Measurements from ENCODE around the gene RASA3.

RASA3 gene

DNA sequence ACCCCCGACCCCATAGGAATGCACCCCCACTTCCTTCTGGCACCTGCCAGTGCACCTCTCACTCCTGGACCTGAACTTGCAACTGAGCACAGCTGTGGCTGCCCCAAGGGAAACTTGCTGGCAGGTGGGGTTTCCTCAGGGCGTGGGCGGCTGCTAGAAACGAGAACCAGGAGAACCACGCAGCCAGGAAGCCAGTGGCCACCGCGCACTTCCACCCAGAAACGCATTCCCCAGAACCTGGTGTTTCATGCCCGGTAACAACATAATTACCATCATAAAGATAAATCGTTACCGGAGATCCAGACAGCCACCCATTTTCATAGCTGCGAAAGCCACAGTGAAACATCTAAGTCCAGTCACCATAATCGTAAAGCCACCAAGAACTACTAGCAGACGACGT is 83.4 kb downstream of the RASA3 start:
- DNase-seq: no peak

DNA sequence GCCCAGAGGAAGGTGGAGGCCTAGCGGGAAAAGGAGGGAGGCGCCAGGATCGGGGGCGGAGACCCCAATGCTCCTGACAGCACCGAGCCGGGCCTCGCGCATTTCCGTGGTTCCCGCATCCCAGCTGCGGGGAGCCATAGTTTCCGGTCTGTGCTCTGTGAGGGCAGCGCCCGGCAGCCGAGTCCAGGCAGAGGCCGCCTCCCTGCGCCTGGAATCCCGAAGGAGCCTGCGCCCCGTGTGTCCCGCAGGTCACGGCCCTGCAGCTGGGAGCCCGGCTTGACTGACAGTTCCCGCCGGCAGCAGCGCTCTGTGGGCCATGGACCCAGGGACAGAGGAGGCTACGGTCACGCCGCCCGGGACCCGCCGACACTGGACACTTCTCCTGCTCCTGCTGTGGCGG is 84.0 kb downstream of the RASA3 start:
- DNase-seq: no peak

DNA sequence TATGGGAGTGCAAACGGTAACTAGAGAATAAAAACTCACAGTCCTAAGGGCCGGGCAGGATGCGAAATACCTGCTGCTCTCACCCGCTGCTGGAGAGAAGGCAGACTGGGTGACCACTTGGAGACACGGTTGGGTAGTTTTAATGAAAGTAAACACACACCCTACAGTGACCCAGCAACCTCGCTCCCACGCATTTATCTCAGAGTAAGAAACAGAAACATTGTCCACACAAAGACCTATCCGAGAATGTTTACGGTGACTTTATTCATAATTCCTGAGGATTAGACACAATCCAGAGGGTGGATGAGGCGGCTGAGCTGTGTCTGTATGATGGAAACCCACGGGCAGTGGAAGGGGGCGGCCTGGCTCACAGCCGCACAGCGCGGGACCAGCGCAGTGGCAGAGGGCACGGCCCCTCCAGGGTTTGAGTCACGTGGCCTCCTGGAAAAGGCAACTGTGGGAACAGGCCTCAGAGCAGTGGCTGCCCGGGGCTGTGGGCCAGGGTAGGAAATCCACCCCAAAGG is 85.0 kb downstream of the RASA3 start:
- no peak for DNase-seq

DNA sequence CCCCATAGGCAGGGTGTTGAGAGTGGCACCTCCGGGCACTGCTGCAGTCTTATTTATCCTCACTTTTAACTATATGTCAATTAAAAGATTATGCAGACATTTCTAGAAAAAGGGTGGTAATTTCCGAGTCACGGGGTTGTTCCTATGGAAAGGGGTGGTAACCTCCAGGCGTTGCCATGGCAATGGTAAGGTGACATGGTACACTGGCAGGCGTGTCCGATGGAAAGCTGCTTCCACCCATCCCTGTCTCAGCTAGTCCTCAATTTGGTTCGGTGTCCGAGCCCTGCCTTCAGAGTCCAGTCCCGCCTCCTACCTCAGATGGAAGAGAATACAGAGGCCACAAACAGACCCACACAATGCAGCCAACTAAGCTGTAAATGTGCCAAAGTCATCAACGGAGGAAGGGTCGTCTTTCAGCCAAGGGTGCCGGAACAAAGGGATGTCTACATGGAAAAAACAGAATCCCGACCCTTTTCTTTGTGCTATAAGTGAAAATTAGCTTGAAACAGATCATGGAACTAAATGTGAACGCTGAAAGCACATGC is 85.9 kb downstream of the RASA3 start:
- no peak for DNase-seq

DNA sequence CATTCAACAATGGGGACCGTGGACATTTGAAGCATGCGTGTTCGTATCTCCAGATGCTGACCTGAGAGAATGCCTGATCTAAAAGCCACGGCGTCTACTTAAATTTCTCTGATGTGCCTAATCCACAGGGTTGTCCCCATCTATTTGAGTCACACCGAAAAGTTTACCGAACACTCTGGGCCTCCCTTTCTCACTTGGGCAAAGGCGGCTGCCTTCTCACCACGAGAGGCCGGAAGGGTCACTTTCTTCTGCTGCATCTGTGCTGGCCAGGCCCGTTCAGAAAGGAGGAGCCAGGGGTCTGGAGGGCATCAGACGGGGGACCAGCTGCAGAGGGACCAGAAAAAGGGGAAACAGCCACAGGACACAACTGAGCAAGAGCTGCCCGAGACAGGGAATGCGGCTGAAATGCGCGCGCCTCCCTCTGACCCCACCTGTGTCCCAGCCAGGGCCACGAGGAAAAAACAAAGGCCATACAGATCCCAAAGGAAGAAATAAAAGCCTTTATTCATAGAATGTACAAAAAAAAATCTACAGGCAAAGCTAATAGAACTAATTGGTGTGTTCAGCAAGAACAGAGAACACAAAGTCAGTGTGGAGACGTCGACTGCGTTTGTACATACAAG is 87.2 kb downstream of the RASA3 start:
- no peak for DNase-seq

DNA sequence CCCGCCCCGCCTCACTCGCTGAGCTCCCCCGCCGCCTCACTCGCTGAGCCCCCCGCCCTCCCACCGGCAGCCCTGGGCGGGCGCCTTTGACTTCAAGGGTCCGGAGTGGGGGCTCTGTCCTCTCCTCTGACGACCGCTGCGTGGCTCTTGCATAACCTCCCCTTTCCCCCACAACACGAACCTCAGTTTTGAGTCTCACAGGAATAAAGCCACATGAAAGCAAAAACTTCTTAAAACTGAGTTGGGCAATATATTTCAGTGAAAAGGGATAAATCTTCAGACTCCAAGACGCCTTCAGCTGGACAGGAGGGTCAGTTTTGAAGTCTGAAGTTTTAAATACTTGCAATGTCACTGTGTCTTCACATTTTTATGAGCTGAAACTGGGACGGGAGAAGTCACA is 87.9 kb downstream of the RASA3 start:
- no peak for DNase-seq

DNA sequence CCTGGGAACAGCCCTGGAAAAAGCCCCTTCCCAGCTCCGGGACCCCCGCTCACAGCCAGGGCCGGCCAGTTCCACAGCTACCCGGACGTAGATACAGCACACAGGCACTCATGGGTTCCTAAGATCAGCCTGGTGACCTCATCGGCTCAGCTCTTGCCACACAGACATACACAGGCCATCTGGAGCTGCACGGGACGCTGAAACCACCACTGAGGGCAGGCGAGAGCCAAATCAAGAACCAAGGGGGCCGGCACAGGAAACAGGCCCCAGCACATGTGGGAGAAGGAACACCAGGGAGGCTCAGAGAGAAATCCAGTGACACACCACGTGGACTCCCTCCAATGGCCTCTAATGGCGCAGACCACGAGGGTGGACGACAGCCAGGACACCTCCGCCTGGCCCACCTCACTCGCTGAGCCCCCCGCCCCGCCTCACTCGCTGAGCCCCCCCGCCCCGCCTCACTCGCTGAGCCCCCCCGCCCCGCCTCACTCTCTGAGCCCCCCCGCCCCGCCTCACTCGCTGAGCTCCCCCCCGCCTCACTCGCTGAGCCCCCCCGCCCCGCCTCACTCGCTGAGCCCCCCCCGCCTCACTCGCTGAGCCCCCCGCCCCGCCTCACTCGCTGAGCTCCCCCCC is 88.9 kb downstream of the RASA3 start:
- DNase-seq: peak; percentile 58

DNA sequence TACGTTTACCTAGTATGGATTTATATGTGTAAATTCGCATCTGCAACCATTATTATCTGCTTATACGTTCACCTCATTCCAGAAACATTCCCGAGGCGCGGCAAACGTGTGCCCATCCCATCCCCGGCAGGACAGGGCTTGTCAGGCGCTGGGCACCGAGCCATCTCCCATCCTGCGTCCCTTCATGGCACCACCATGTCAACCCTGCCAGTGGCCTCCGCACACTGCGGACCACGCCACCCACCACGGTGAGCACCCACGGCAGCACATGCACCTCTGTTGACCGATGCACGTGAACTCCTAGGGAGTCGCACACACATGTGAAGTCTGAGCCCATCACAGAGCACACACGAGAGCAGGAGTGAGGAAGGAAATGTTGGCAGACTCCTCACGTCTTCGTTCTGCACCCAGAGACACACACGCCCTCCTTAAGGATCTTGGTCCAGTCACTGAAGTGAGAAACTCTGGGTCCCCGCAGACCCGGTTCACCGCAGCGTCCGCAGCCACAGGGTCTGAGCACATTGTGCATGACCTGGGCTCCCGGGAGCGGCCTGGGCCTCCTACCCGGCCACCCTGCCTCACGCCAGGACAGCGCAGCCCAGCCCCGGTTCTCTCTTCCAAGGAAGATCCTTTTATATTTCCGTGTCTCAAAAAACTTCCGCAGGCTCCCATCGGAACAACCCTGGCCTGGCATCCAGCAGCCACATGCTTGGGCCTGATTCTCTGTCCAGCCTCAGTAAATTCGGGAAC is 90.2 kb downstream of the RASA3 start:
- no peak for DNase-seq

DNA sequence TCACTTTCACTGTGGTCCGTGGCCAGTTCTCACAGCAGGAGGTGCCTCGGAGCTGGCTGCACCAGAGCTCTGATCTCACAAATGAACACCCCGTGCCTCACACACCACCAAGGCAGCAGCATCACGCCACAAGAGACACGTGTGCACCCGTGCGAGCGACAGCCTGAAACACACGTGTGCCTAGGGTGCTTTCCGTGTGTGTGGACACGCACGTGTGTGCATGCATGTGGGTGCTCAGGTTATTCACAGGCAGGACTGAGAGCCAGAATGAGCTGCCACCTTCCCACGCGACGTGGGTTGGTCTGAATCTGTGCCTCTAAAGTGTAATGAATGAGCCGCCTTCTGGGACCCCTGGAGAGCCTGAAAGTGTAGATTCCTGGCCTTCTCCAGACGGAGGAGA is 90.9 kb downstream of the RASA3 start:
- DNase-seq: no peak

DNA sequence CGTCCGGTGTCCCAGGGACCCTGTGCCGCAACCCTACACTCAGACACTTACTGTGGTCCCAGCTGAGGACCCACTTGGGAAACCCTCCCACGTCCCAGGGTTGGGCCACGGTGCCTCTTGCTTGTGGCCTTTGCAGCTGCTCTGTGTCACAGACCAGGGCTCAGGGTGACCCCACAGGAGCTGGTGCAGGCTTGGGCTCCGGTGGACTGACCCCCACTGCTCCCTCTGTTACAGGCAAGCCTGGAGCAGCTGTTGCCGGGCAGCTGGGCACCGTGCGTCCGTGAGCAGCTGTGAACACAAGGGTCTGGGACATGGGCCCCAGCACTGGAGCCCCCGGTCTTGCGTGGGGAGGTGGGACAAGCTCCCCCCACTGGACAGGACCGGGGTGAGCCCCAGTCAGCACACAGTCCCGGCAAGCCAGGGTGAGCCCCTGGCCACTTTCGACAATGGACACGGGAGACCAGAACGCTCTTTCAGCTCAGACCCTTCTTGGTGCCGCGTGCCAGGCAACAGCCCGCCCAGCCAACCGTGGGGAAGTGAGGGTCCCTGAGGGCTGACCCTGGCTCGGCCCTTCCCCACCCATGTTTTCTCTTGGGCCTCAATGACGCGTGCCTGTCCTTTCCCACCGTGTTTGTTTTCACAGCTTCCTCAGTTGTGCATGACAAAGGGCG is 92.8 kb downstream of the RASA3 start:
- no peak for DNase-seq

DNA sequence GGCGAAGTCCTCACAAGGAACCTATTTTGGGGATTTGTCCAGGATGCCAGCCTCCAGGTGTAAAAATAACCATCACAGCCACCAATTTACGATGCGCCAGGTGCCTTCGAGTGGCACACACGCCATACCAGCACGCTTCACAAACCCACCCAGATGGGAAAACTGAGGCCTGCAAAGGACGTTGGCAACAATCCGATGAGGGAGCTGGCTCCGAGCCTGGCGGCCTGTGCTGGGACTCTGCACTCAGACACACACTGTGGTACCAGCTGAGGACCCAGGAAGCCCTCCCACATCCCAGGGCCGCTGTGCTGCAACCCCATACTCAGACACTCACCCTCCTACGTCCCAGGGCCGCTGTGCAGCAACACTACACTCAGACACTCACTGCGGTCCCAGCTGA is 93.5 kb downstream of the RASA3 start:
- DNase-seq: no peak

DNA sequence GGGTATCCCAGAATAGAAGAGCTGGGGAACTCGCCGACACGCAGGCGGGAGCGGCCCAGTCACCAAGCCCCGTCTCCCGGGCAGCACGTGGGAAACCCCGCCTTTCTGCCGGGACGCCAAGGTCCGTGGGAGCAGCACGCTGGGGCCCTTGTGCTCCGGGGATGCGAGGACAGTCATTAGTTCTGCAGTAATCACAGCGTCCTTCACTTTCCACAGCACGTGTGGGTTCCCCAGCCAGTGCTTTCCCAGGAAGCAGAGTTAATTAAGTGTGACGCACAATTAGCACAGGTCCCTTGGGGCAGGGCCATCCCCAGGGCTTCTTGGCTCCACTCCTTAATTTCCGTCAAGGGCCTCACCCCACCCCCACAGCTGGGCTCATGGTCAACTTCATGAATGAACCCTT is 94.2 kb downstream of the RASA3 start:
- DNase-seq: no peak

DNA sequence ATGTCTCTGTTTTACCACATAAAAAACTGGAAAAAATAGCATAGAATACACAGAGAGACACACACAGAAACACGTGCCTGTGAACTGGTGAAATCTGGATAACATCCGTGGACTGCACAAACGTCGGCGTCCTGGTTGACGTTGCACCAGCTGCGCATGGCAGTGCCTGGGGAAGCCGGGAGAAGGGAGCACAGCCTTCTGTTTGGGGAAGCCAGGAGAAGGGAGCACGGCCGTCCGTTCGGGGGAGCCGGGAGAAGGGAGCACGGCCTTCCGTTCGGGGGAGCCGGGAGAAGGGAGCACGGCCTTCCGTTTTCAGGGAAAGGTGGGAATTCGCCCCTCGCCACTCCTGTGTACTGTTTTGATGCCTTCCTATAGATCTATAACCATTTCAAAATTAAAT is 94.7 kb downstream of the RASA3 start:
- no peak for DNase-seq

DNA sequence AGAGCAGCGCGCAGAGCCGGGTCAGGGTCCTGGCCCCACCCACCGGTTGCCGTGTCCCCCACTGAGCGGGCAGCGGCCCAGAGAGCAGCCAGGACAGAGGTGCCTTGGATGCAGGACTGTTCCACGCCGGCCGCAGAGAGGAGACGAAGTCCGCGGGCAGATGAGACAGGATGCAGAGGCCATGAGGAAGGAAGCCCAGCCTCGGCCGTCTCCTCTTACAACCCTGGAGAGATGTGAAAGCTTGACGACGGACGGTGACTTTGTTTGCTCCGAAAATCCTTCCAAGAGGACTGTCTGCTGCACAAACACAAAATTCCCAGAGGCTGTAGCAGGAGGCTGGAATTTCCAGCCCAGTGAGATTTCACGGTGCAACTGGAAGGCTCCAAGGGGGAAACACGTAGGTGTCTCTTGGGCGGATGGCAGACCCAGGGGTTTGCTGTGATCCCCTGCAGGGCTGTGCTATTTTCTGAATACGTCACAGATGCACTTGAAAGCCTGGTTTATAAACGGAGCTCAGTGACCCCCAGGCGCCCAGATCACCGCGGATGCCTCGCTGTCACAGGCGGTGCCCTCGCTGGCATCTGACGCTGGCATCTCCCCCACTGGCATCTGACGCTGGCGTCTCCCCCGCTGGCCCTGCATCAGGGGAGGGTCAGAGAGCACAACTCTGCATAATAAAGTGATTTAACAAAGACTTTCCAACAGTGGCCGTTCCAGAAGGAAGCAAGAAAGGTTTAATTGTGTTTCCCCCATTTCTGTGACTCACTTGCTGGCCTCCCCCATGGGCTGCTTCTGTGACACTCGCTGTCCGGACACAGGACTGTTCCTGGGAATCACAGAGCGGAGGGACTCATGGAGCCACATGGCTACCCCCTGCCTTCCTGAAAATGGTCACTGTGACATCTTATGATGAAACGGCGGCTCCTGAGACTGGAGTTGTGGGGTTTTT is 96.6 kb downstream of the RASA3 start:
- peak; percentile 19 for DNase-seq

DNA sequence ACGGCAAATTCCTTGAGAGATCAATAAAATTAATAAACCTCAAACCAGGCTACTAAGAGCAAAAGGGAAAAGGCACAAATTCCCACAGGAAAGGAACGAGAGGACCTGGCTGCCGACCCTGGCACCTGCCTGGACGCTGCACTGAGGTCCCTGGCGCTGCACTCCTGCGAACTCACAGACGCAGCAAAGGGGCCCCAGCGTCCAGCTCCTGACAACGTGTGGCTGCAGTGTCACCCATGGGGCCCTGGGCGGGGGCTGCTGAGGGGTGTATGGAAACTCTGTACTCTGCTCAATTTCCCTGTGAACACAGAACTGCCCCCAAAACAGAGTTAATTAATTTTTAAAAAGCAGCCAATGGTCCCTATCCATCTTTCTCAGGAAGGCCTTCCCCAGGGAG is 97.2 kb downstream of the RASA3 start:
- DNase-seq: no peak

DNA sequence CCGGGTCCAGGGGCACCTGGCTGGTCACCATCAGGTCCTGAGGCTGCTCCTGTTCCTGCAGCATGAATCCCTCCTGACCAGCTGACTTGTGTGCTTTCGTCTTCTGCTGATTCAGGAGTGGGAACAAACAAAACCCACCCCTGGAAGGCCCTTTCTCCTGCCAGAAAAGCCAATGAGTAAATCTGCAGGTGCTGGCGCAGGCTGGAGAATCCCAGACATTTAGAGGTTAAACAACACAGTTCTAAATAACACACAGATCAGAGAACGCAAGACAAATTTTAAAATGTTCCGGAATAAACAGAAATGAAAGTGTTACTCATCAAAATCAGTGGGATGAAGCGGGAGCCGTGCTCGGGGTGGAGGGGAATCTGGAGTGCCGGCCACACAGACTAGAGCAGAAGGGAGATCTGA is 97.9 kb downstream of the RASA3 start:
- DNase-seq: no peak

DNA sequence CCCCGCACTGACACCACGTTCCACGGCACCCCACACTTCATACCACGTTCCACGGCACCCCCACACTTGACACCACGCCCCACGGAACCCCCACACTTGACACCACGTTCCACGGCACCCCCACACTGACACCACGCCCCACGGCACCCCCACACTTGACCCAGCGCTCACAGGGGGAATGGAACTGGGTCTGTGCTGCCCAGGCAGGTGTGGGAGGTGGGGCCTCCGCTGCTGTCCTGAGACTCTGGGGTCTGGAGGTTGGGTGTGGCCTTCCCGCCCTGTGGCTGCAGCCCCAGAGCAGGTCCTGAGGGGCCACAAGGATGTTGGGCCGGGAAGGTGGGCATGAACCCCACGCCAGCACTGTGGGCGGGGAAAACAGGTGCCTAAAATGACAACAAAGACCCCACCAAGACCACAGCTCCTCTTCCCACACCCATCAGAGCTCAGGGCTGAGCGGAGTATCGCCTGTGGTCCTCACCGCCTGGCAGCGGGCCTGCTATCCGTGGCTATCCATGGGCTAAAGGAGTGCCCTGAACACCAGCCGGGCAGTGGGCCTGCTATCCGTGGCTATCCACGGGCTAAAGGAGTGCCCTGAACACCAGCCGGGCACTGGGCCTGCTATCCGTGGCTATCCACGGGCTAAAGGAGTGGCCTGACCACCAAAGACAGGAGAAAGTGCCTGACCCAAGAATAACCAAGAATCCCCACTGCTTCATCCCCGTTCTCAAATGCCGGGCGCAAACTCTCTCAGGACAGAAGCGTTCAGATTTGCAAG is 98.7 kb downstream of the RASA3 start:
- DNase-seq: no peak

DNA sequence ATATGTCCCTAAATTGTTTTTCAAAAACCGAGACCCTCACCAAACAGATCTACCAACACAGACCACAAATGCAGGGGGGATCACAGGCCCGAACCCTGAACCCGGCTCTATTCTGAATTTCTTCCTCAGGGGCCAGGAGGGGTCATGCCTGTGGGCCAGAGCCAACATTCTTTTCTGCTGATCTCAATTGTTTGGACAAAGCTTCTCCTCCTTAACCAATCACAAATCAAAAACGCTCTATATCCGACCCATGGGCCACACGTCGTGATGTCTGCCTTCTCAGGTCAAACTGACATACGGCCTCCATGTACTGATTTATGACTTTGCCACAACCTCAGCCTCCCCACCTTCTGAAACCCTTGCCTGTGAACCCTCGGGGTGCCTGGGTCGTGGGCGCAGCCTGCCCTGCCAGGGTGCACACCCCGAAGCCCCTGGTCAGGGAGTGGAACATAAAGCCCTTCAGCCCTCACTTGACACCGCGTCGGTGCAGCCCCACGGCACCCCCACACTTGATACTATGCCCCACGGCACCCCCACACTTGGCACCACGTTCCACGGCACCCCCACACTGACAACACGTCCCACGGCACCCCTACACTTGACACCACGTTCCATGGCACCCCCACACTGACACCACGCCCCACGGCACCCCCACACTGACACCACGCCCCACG is 100.2 kb downstream of the RASA3 start:
- DNase-seq: peak; percentile 76

DNA sequence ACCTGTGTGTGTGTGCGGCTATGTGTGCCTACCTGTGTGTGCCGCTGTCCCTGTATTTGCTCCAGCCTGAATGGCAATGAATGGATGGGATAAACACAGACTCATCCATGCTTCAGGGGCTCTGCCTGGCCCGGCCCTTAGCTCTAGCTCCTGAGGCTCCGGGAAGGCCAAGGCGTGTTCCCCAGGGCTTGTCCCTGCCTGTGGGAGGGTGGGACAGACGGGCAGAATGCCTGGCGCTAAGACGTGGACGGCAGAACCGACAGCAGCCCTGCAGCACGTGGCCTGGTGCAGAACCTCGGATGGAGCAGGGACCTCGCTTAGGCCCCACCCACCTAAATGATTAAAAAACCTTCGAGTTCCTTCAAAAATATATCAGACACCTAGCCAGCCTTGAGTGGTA is 100.8 kb downstream of the RASA3 start:
- DNase-seq: no peak

Data from fibroblast of skin of back (primary cell).